ENCODE data around the gene STK16. TPM values are rescaled to one million over a fixed set of nuclear protein-coding genes. Genes with fewer than 3 reads are reported as not detected.
A peak's percentile ranks its signal among the peaks of the same experiment; 100 is the strongest.

Gene STK16
- total and polyA plus RNA-seq, 2 of the 13 experiments (the other 11 are each of a cell fraction or from before 2014, with no cell fraction given), result 28.0 to 50.9 TPM

DNA sequence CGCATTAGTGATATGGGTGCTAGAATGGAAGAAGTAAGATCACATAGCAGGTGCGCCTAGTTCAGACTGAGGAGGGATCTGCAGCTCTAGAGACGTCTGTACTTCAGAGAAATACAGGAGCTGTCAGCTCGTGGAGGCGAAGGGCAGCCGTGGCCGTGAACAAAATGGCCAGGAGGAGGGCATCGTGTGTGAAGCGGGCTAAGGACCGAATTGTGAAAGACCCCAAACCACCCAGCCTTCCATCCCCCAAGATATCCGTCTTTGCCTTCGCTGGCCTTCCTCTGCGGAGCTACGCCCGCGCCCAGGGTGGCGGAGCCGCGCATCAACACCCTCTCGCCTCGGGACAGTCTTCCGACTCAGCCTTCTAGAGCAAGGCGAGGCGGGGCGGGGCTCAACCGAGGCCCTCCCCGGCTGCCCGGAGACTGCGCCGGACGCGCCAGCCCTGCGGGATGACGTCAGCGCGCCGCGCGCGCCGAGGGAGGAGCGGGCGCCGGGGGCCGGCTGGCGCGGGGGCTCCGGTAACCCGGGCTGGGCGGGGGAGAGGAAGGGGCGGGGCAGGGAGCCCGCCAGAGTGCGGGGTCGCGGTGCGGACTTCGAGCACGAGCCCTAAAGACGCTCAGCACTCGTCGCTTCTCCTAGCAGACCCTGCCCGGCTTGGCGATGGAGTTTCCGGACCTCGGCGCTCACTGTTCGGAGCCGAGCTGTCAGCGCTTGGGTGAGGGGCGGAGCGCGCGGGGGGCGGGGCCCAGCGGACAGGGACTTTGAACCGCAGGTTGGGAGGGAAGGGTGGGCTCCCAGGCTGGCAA, 38.7 kb upstream of the STK16 start, which contains the start of gene ZFAND2B (continued):
- TF ChIP-seq, protein P1, sequence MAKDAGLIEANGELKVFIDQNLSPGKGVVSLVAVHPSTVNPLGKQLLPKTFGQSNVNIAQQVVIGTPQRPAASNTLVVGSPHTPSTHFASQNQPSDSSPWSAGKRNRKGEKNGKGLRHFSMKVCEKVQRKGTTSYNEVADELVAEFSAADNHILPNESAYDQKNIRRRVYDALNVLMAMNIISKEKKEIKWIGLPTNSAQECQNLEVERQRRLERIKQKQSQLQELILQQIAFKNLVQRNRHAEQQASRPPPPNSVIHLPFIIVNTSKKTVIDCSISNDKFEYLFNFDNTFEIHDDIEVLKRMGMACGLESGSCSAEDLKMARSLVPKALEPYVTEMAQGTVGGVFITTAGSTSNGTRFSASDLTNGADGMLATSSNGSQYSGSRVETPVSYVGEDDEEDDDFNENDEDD (CRISPR knock-in tag; IDR thresholded peaks at IDR 0.05; ENCODE audit: borderline replicate concordance), result peak; percentile 69; the same call in 1 of the 2 replicates
- TF ChIP-seq, protein P2, sequence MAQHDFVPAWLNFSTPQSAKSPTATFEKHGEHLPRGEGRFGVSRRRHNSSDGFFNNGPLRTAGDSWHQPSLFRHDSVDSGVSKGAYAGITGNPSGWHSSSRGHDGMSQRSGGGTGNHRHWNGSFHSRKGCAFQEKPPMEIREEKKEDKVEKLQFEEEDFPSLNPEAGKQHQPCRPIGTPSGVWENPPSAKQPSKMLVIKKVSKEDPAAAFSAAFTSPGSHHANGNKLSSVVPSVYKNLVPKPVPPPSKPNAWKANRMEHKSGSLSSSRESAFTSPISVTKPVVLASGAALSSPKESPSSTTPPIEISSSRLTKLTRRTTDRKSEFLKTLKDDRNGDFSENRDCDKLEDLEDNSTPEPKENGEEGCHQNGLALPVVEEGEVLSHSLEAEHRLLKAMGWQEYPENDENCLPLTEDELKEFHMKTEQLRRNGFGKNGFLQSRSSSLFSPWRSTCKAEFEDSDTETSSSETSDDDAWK (CRISPR knock-in tag; IDR thresholded peaks at IDR 0.05), result no peak
- TF ChIP-seq WIZ (CRISPR knock-in tag; IDR thresholded peaks at IDR 0.05), result peak; percentile 85; the same call in 1 of the 2 replicates
- no peak; the same call in 1 of the 2 replicates for TF ChIP-seq NFYC (CRISPR knock-in tag; IDR thresholded peaks at IDR 0.05)
- no peak for TF ChIP-seq RFX3 (CRISPR knock-in tag; IDR thresholded peaks at IDR 0.05)
- TF ChIP-seq, protein P3, sequence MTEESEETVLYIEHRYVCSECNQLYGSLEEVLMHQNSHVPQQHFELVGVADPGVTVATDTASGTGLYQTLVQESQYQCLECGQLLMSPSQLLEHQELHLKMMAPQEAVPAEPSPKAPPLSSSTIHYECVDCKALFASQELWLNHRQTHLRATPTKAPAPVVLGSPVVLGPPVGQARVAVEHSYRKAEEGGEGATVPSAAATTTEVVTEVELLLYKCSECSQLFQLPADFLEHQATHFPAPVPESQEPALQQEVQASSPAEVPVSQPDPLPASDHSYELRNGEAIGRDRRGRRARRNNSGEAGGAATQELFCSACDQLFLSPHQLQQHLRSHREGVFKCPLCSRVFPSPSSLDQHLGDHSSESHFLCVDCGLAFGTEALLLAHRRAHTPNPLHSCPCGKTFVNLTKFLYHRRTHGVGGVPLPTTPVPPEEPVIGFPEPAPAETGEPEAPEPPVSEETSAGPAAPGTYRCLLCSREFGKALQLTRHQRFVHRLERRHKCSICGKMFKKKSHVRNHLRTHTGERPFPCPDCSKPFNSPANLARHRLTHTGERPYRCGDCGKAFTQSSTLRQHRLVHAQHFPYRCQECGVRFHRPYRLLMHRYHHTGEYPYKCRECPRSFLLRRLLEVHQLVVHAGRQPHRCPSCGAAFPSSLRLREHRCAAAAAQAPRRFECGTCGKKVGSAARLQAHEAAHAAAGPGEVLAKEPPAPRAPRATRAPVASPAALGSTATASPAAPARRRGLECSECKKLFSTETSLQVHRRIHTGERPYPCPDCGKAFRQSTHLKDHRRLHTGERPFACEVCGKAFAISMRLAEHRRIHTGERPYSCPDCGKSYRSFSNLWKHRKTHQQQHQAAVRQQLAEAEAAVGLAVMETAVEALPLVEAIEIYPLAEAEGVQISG (CRISPR knock-in tag; IDR thresholded peaks at IDR 0.05), result peak; percentile 75; the same call in 1 of the 2 replicates
- no peak for TF ChIP-seq ZNF644 (CRISPR knock-in tag; IDR thresholded peaks at IDR 0.05; ENCODE audit: low read depth)
- TF ChIP-seq CHCHD3 (CRISPR knock-in tag; IDR thresholded peaks at IDR 0.05), result peak; percentile 87
- TF ChIP-seq, protein P4, sequence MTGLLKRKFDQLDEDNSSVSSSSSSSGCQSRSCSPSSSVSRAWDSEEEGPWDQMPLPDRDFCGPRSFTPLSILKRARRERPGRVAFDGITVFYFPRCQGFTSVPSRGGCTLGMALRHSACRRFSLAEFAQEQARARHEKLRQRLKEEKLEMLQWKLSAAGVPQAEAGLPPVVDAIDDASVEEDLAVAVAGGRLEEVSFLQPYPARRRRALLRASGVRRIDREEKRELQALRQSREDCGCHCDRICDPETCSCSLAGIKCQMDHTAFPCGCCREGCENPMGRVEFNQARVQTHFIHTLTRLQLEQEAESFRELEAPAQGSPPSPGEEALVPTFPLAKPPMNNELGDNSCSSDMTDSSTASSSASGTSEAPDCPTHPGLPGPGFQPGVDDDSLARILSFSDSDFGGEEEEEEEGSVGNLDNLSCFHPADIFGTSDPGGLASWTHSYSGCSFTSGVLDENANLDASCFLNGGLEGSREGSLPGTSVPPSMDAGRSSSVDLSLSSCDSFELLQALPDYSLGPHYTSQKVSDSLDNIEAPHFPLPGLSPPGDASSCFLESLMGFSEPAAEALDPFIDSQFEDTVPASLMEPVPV (CRISPR knock-in tag; IDR thresholded peaks at IDR 0.05), result peak; percentile 89
- no peak for TF ChIP-seq RAD51 (IDR thresholded peaks at IDR 0.05; ENCODE audit: borderline replicate concordance)
- no peak for TF ChIP-seq PLRG1 (conservative IDR thresholded peaks at IDR 0.05)
- TF ChIP-seq, protein P5, sequence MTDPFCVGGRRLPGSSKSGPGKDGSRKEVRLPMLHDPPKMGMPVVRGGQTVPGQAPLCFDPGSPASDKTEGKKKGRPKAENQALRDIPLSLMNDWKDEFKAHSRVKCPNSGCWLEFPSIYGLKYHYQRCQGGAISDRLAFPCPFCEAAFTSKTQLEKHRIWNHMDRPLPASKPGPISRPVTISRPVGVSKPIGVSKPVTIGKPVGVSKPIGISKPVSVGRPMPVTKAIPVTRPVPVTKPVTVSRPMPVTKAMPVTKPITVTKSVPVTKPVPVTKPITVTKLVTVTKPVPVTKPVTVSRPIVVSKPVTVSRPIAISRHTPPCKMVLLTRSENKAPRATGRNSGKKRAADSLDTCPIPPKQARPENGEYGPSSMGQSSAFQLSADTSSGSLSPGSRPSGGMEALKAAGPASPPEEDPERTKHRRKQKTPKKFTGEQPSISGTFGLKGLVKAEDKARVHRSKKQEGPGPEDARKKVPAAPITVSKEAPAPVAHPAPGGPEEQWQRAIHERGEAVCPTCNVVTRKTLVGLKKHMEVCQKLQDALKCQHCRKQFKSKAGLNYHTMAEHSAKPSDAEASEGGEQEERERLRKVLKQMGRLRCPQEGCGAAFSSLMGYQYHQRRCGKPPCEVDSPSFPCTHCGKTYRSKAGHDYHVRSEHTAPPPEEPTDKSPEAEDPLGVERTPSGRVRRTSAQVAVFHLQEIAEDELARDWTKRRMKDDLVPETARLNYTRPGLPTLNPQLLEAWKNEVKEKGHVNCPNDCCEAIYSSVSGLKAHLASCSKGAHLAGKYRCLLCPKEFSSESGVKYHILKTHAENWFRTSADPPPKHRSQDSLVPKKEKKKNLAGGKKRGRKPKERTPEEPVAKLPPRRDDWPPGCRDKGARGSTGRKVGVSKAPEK (CRISPR knock-in tag; IDR thresholded peaks at IDR 0.05; ENCODE audit: borderline replicate concordance), result peak; percentile 34; the same call in 1 of the 2 replicates
- peak; percentile 89 for TF ChIP-seq ZMAT3 (CRISPR knock-in tag; conservative IDR thresholded peaks at IDR 0.05)
- peak; percentile 33 for TF ChIP-seq TAF15 (IDR thresholded peaks at IDR 0.05; ENCODE audit: low read depth, low read length, poor library complexity, severe bottlenecking)
- TF ChIP-seq, protein P6, sequence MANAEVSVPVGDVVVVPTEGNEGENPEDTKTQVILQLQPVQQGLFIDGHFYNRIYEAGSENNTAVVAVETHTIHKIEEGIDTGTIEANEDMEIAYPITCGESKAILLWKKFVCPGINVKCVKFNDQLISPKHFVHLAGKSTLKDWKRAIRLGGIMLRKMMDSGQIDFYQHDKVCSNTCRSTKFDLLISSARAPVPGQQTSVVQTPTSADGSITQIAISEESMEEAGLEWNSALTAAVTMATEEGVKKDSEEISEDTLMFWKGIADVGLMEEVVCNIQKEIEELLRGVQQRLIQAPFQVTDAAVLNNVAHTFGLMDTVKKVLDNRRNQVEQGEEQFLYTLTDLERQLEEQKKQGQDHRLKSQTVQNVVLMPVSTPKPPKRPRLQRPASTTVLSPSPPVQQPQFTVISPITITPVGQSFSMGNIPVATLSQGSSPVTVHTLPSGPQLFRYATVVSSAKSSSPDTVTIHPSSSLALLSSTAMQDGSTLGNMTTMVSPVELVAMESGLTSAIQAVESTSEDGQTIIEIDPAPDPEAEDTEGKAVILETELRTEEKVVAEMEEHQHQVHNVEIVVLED (CRISPR knock-in tag; IDR thresholded peaks at IDR 0.05; ENCODE audit: borderline replicate concordance), result peak; percentile 96
